H1 (cell line): ENCODE measurements around the gene G6PC3.
A peak's percentile ranks its signal among the peaks of the same experiment; 100 is the strongest.

Experiments
- CBX5 ChIP-seq: fragments of 300-800, 300-1000 bp; sonication (generic); IDR thresholded peaks from 2 replicates; pipeline ENCODE4 v1.7.1; 2016; ENCODE audit warnings: antibody characterized with exemption, low read length, low read depth
- CEBPB ChIP-seq: IDR thresholded peaks from 2 replicates; pipeline ENCODE4 v1.6.1; 2012; ENCODE audit warnings: low read depth, low read length
- CTCF ChIP-seq, 3 experiments: IDR thresholded peaks; 1 replicate in 2 of 3; 2 replicates in 1 of 3; pipeline versions ENCODE4 v1.5.1 to v1.6.1; 2011; ENCODE audit warnings: low read length in 3 of 3, mild to moderate bottlenecking in 3 of 3, inconsistent platforms in 2 of 3, low read depth in 1 of 3, moderate library complexity in 1 of 3; ENCODE audit not compliant: insufficient read depth in 1 of 3; ENCODE audit errors: control extremely low read depth in 1 of 3
- EZH2 ChIP-seq: fragments of 200-600 bp; sonication (generic); IDR thresholded peaks from 2 replicates; pipeline ENCODE4 v1.7.1; 2012; ENCODE audit warnings: low read depth, mild to moderate bottlenecking, moderate library complexity, low read length, inconsistent platforms; ENCODE audit not compliant: severe bottlenecking
- GABPA ChIP-seq: IDR thresholded peaks from 2 replicates; pipeline ENCODE4 v1.6.1; 2011; ENCODE audit warnings: mild to moderate bottlenecking, low read length, moderate library complexity, borderline replicate concordance; ENCODE audit not compliant: insufficient read depth
- JUN ChIP-seq: IDR thresholded peaks from 2 replicates; pipeline ENCODE4 v1.6.1; 2011; ENCODE audit warnings: low read depth, mild to moderate bottlenecking, improper control_type of control experiment, low read length
- KDM1A ChIP-seq: fragments of 200-600, 300-600 bp; sonication (generic); IDR thresholded peaks from 2 replicates; pipeline ENCODE4 v1.7.1; 2016; ENCODE audit warnings: mild to moderate bottlenecking, low read length, borderline replicate concordance
- NRF1 ChIP-seq: IDR thresholded peaks from 2 replicates; pipeline ENCODE4 v1.6.1; 2011; ENCODE audit warnings: mild to moderate bottlenecking, low read depth, low read length, improper control_type of control experiment
- POLR2A ChIP-seq, 2 experiments: IDR thresholded peaks; 1 replicate in 1 of 2; 2 replicates in 1 of 2; pipeline ENCODE4 v1.6.1; 2011; ENCODE audit warnings: low read depth in 2 of 2, low read length in 2 of 2, mild to moderate bottlenecking in 2 of 2; ENCODE audit errors: control extremely low read depth in 1 of 2
- POLR2AphosphoS5 ChIP-seq: IDR thresholded peaks from 2 replicates; pipeline ENCODE4 v1.6.1; 2011; ENCODE audit warnings: low read depth, low read length
- RFX5 ChIP-seq: IDR thresholded peaks from 2 replicates; pipeline ENCODE4 v1.6.1; 2011; ENCODE audit warnings: low read depth, low read length, improper control_type of control experiment, borderline replicate concordance
- SUZ12 ChIP-seq: fragments of 200-600 bp; sonication (generic); IDR thresholded peaks from 2 replicates; pipeline ENCODE4 v1.6.1; 2012; ENCODE audit warnings: mild to moderate bottlenecking, inconsistent platforms, low read length, moderate library complexity, mixed read lengths
- TAF1 ChIP-seq: IDR thresholded peaks from 2 replicates; pipeline ENCODE4 v1.6.1; 2011; ENCODE audit warnings: mild to moderate bottlenecking, low read depth, low read length
- TF ChIP-seq, protein P1 (sequence below): IDR thresholded peaks from 2 replicates; pipeline ENCODE4 v1.6.1; 2012; ENCODE audit warnings: inconsistent platforms

DNA sequence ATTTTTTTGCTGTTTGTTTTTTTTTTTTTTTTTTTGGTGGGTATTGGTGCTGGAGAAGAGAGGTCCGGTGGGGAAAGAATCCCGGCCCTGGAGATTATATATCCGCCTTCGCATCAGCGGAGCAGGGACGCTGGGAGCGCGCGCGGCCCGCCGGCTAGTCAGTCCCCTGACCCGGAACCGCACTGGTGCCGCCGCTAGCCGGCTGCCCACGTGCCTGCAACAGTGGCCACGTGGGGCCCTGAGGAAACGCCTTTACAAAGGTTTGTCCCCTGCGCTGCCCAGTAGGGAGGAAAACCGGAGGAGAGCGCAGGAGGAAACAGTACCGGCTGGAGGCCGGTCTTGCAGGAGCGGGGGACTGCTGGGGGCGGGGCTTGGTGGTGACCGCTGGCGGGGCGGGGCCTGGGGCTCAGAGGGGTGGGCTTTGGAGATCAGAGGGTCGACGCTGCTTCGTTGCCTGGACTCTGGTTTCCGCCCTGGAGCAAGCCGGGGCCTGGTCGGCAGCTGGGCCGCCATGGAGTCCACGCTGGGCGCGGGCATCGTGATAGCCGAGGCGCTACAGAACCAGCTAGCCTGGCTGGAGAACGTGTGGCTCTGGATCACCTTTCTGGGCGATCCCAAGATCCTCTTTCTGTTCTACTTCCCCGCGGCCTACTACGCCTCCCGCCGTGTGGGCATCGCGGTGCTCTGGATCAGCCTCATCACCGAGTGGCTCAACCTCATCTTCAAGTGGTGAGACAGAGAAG lies at the start of gene G6PC3:
- TF ChIP-seq NRF1 (no peak), SUZ12 (no peak), POLR2A (IDR thresholded peaks at IDR 0.05; ENCODE audit: control extremely low read depth in 1 of 2, low read depth in 2 of 2, low read length in 2 of 2) (peak; percentile 96 to 98), JUN (no peak), RFX5 (no peak), CEBPB (0 out of 2 replicates have a peak, but pooled peaks have one; percentile 24), GABPA (no peak; the same call in 1 of the 2 replicates), TAF1 (peak; percentile 88), CTCF (IDR thresholded peaks at IDR 0.05; ENCODE audit: control extremely low read depth in 1 of 3, insufficient read depth in 1 of 3, low read depth in 1 of 3, low read length in 3 of 3) (no peak), EZH2 (no peak), KDM1A (no peak), POLR2AphosphoS5 (peak; percentile 96), CBX5 (no peak)
- TF ChIP-seq, protein P1, sequence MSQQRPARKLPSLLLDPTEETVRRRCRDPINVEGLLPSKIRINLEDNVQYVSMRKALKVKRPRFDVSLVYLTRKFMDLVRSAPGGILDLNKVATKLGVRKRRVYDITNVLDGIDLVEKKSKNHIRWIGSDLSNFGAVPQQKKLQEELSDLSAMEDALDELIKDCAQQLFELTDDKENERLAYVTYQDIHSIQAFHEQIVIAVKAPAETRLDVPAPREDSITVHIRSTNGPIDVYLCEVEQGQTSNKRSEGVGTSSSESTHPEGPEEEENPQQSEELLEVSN = peak; percentile 88
